Measurements from ENCODE around the gene CER1.

DNA sequence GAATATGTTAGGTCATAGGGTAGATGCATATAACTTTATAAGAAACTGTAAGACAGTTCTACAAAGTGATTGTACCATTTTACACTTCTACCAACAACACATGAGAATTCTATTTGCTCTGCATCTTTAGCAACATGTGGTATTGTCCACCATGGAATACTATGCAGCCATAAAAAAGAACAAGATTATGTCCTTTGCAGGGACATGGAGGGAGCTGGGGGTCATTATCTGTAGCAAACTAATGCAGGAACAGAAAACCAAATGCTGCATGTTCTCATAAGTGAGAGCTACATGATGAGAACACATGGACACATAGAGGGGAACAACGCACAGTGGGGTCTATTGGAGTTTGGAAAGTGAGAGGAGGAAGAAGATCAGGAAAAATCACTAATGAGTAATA, 22.2 kb upstream of the CER1 start:
- TF ChIP-seq POLR2A (IDR thresholded peaks at IDR 0.05; ENCODE audit: extremely low read depth, insufficient read length): no peak
- TF ChIP-seq, protein P1, sequence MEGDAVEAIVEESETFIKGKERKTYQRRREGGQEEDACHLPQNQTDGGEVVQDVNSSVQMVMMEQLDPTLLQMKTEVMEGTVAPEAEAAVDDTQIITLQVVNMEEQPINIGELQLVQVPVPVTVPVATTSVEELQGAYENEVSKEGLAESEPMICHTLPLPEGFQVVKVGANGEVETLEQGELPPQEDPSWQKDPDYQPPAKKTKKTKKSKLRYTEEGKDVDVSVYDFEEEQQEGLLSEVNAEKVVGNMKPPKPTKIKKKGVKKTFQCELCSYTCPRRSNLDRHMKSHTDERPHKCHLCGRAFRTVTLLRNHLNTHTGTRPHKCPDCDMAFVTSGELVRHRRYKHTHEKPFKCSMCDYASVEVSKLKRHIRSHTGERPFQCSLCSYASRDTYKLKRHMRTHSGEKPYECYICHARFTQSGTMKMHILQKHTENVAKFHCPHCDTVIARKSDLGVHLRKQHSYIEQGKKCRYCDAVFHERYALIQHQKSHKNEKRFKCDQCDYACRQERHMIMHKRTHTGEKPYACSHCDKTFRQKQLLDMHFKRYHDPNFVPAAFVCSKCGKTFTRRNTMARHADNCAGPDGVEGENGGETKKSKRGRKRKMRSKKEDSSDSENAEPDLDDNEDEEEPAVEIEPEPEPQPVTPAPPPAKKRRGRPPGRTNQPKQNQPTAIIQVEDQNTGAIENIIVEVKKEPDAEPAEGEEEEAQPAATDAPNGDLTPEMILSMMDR (IDR thresholded peaks at IDR 0.05; ENCODE audit: low read depth, low read length): no peak
- TF ChIP-seq, protein P2, sequence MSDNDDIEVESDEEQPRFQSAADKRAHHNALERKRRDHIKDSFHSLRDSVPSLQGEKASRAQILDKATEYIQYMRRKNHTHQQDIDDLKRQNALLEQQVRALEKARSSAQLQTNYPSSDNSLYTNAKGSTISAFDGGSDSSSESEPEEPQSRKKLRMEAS (IDR thresholded peaks at IDR 0.05; ENCODE audit: low read depth, low read length): no peak
